Erythroblast (primary cell): ENCODE measurements around the gene HS1BP3.

Experiments used
- DNase-seq, 2 experiments: peaks; one replicate each; lab custom pipeline; 2025; lab: John Stamatoyannopoulos, UW
- GATA1 ChIP-seq: IDR thresholded peaks from 2 replicates; pipeline ENCODE4 v1.6.1; 2011; ENCODE audit warnings: low read depth, mild to moderate bottlenecking, control low read depth, low read length, moderate library complexity
- POLR2A ChIP-seq: IDR thresholded peaks from 2 replicates; pipeline ENCODE4 v1.6.1; 2011; ENCODE audit warnings: mild to moderate bottlenecking, low read length

HS1BP3 gene

DNA sequence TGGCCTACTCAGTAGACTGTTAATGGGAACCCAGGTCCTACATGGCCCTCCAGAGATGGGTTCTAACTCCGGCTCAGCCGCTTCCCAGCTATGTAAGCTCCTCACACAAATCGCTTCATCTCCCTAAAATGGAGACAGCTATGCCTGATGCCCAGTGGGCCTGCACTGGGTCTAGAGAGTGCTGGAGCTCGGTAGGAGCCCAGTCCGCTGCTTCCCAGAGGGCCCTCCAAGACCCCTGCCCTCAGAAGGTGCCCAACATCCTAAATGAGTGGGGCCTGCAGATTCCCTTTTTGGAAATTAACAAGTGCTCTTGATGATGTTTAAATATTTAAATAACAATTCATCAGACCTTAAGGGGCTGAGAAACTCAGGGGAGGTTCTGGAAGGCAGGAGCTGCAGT is 47.1 kb downstream of the HS1BP3 start:
- DNase-seq, result no peak
- TF ChIP-seq POLR2A, result no peak
- no peak for TF ChIP-seq GATA1

GRCh38 chr2:20602803-20603202 is 48.1 kb downstream of the HS1BP3 start:
- TF ChIP-seq POLR2A, result no peak
- no peak for TF ChIP-seq GATA1
- DNase-seq, result no peak

DNA sequence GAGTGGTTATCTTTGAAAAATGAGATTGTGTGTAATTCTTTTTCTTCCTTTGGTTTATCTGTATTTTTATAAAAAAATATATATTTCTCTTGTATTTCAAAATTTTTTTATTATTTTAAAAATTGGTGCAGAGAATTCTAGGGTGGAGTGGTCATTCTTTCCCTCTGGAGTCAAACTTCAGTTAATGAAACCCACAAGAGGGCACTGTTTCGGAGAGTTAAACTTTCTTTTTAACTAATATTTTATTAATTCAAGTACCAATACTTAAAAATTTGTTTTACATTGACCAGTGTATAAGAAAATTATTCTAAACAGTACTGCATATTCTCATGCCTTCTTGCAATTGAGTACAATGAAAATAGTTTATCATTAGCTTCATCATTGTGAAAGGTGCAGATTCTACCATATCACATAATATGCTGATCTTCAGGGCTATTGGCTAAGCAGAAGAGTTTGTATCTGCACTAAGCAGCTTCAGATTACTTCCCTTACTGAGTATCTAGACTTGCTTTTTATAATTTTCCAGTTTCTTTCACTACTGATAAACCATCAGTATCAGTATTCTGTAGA is 50.1 kb downstream of the HS1BP3 start:
- no peak for TF ChIP-seq POLR2A
- no peak for TF ChIP-seq GATA1

GRCh38 chr2:20599861-20600461 is 50.9 kb downstream of the HS1BP3 start:
- DNase-seq, result no peak
- TF ChIP-seq POLR2A, result no peak
- no peak for TF ChIP-seq GATA1

More for the DNA sequence above, 50.1 kb downstream of the HS1BP3 start:
- DNase-seq, result no peak

GRCh38 chr2:20599001-20599600 is 51.8 kb downstream of the HS1BP3 start:
- no peak for DNase-seq
- TF ChIP-seq POLR2A (no peak), GATA1 (no peak)

DNA sequence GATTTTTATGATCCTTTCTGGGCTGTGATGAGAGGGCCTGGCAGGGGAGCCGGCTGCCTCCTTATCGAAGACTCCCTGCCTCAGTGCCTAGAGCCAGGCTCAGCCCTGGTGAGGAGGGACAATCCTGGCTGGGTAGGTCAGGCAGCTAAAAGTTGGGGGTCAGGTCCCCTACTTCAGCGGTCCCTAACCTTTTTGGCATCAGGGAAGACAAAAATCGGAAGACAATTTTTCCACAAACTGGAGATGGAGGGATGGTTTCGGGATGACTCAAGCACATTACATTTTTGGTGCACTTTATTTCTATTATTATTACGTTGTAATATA is 53.1 kb downstream of the HS1BP3 start:
- TF ChIP-seq GATA1, result no peak
- no peak for TF ChIP-seq POLR2A

GRCh38 chr2:20596973-20597859 is 53.7 kb downstream of the HS1BP3 start:
- TF ChIP-seq POLR2A (no peak), GATA1 (no peak)
- DNase-seq, result no peak

More for the DNA sequence above, 53.1 kb downstream of the HS1BP3 start:
- DNase-seq, result no peak

GRCh38 chr2:20596193-20596972 is 54.5 kb downstream of the HS1BP3 start:
- TF ChIP-seq GATA1, result no peak
- no peak for TF ChIP-seq POLR2A
- no peak for DNase-seq

- DNase-seq, result no peak
- TF ChIP-seq POLR2A (no peak), GATA1 (no peak)
Observed at GRCh38 chr2:20595439-20596192, 55.3 kb downstream of the HS1BP3 start.

DNA sequence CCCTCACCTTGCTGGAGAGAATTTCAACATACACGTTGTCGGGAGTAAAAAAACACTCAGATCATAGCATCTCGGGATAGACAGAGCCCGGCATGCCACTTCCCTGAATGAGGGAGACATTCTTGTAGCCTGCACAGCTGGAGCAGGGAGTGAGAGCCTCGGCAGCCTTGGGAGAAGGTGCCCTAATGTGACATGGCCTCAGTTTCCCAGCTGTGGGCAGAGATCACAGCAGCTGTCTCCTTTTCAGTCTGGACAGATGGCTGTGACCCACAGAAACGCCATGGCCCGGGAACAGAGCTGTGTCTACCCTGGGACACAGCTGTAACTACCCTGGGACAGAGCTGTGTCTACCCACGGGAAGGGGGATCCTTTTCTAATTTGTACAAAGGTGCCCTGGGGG is 55.9 kb downstream of the HS1BP3 start:
- no peak for DNase-seq
- no peak for TF ChIP-seq POLR2A
- TF ChIP-seq GATA1, result no peak

GRCh38 chr2:20594048-20594750 is 56.7 kb downstream of the HS1BP3 start:
- no peak for DNase-seq
- TF ChIP-seq GATA1, result no peak
- no peak for TF ChIP-seq POLR2A
